OCI-LY3 (cell line): ENCODE data around the gene EFCAB6.
A peak's percentile ranks its signal among the peaks of the same experiment; 100 is the strongest.

Experiments used
- H2AFZ ChIP-seq: fragments of 200-600, 300-600 bp; shearing (Covaris generic); 2 replicates; pipeline ENCODE4 v1.6.0; 2014; ENCODE audit warnings: antibody characterized with exemption, low read depth, low read length
- H3K27ac ChIP-seq: fragments of 200-600, 300-600 bp; sonication (generic); 2 replicates; pipeline ENCODE4 v1.5.1; 2014; ENCODE audit warnings: mild to moderate bottlenecking, low read length, moderate library complexity, mixed read lengths
- H3K27me3 ChIP-seq: fragments of 200-600, 300-600 bp; sonication (generic); 2 replicates; pipeline ENCODE4 v1.6.1; 2014; ENCODE audit warnings: low read depth, low read length, mixed read lengths
- H3K36me3 ChIP-seq: fragments of 200-600, 300-600 bp; sonication (generic); replicated peaks from 2 replicates; pipeline ENCODE3; 2014; ENCODE audit warnings: low read depth, low read length, mixed read lengths
- H3K4me1 ChIP-seq: fragments of 300-600, 200-600 bp; sonication (generic); 2 replicates; pipeline ENCODE4 v1.6.1; 2014; ENCODE audit warnings: low read length, mixed read lengths
- H3K4me2 ChIP-seq: fragments of 200-600, 300-600 bp; sonication (generic); 2 replicates; pipeline ENCODE4 v1.6.1; 2014; ENCODE audit warnings: low read length, mixed read lengths
- H3K4me3 ChIP-seq: fragments of 300-600, 200-600 bp; sonication (generic); 2 replicates; pipeline ENCODE4 v1.5.1; 2014; ENCODE audit warnings: antibody characterized with exemption, mild to moderate bottlenecking, low read length, moderate library complexity
- H3K79me2 ChIP-seq: fragments of 300-600, 200-600 bp; shearing (Covaris generic); 2 replicates; pipeline ENCODE4 v1.6.1; 2014; ENCODE audit warnings: mild to moderate bottlenecking, low read length, mixed read lengths
- H3K9ac ChIP-seq: fragments of 300-600, 200-600 bp; shearing (Covaris generic); 2 replicates; pipeline ENCODE4 v1.6.0; 2014; ENCODE audit warnings: mild to moderate bottlenecking, low read length, moderate library complexity
- H3K9me3 ChIP-seq: fragments of 200-600, 300-600 bp; shearing (Covaris generic); 2 replicates; pipeline ENCODE4 v1.6.1; 2014; ENCODE audit warnings: low read length, mixed read lengths; ENCODE audit not compliant: insufficient read depth
- H4K20me1 ChIP-seq: fragments of 200-600, 300-600 bp; sonication (generic); 2 replicates; pipeline ENCODE4 v1.6.1; 2016; ENCODE audit warnings: low read length, mixed read lengths; ENCODE audit not compliant: insufficient read depth
- CTCF ChIP-seq: fragments of 200-600, 300-600 bp; sonication (generic); IDR thresholded peaks from 2 replicates; pipeline ENCODE4 v1.5.1; 2014; ENCODE audit warnings: antibody characterized with exemption, low read length, low read depth
- EZH2phosphoT487 ChIP-seq: fragments of 200-600 bp; shearing (Covaris generic); IDR thresholded peaks from 2 replicates; pipeline ENCODE4 v1.6.1; 2018; ENCODE audit warnings: antibody characterized with exemption, mixed run types, low read depth

The EFCAB6 gene

GRCh38 chr22:43828725-43828997 is 16.6 kb upstream of the EFCAB6 start:
- H3K27me3 ChIP-seq, result peaks cover 35% of the 10 kb centered on the region
- TF ChIP-seq CTCF (no peak), EZH2phosphoT487 (no peak)
- H4K20me1 ChIP-seq, result no peaks in the 10 kb centered on the region
- no peaks in the 10 kb centered on the region for H3K79me2 ChIP-seq
- H3K9ac ChIP-seq, result no peak overlapping the region
- H3K27ac ChIP-seq, result no peak overlapping the region
- no peaks in the 10 kb centered on the region for H3K36me3 ChIP-seq
- H3K9me3 ChIP-seq, result no peaks in the 10 kb centered on the region
- H3K4me3 ChIP-seq, result no peak overlapping the region
- H2AFZ ChIP-seq, result no peak overlapping the region
- H3K4me1 ChIP-seq, result no peaks in the 10 kb centered on the region
- no peak overlapping the region for H3K4me2 ChIP-seq

- no peaks in the 10 kb centered on the region for H3K79me2 ChIP-seq
- no peaks in the 10 kb centered on the region for H3K4me1 ChIP-seq
- H3K9ac ChIP-seq, result no peak overlapping the region
- peaks cover 37% of the 10 kb centered on the region for H3K27me3 ChIP-seq
- no peaks in the 10 kb centered on the region for H3K9me3 ChIP-seq
- no peaks in the 10 kb centered on the region for H4K20me1 ChIP-seq
- no peak overlapping the region for H3K27ac ChIP-seq
- TF ChIP-seq CTCF (no peak), EZH2phosphoT487 (no peak)
- H3K36me3 ChIP-seq, result no peaks in the 10 kb centered on the region
- H2AFZ ChIP-seq, result no peak overlapping the region
- no peak overlapping the region for H3K4me2 ChIP-seq
- no peak overlapping the region for H3K4me3 ChIP-seq
Observed at GRCh38 chr22:43827926-43828724, 16.0 kb upstream of the EFCAB6 start.

- H4K20me1 ChIP-seq, result no peaks in the 10 kb centered on the region
- no peak overlapping the region for H3K9ac ChIP-seq
- no peaks in the 10 kb centered on the region for H3K9me3 ChIP-seq
- H3K27me3 ChIP-seq, result peaks cover 45% of the 10 kb centered on the region
- H3K4me1 ChIP-seq, result no peaks in the 10 kb centered on the region
- TF ChIP-seq CTCF (no peak), EZH2phosphoT487 (no peak)
- H3K4me2 ChIP-seq, result no peak overlapping the region
- no peak overlapping the region for H2AFZ ChIP-seq
- H3K36me3 ChIP-seq, result no peaks in the 10 kb centered on the region
- no peak overlapping the region for H3K27ac ChIP-seq
- no peaks in the 10 kb centered on the region for H3K79me2 ChIP-seq
- H3K4me3 ChIP-seq, result no peak overlapping the region
Observed at GRCh38 chr22:43827003-43827735, 15.1 kb upstream of the EFCAB6 start.

- no peaks in the 10 kb centered on the region for H3K4me1 ChIP-seq
- no peak overlapping the region for H3K4me2 ChIP-seq
- H3K27me3 ChIP-seq, result peaks cover 45% of the 10 kb centered on the region
Observed at GRCh38 chr22:43826142-43827002, 14.3 kb upstream of the EFCAB6 start.

More at GRCh38 chr22:43826142-43827002, 14.3 kb upstream of the EFCAB6 start:
- no peak overlapping the region for H2AFZ ChIP-seq
- no peaks in the 10 kb centered on the region for H3K79me2 ChIP-seq
- H3K27ac ChIP-seq, result no peak overlapping the region
- H3K36me3 ChIP-seq, result no peaks in the 10 kb centered on the region
- H3K9ac ChIP-seq, result no peak overlapping the region
- H4K20me1 ChIP-seq, result no peaks in the 10 kb centered on the region
- H3K4me3 ChIP-seq, result no peak overlapping the region
- no peaks in the 10 kb centered on the region for H3K9me3 ChIP-seq
- TF ChIP-seq EZH2phosphoT487, result no peak
- TF ChIP-seq CTCF, result peak; percentile 49
